Upper lobe of right lung (tissue), 1 donor: Measurements from ENCODE around the gene PRDM15. TPM values are rescaled to one million over a fixed set of nuclear protein-coding genes. Genes with fewer than 3 reads are reported as not detected.

ENCODE experiments used
- ATAC-seq: fragments of 200-7000 bp; cut with Tn5 transposase; one replicate; pipeline ENCODE4 v1.9.1; 2020; ENCODE audit warnings: mild to moderate bottlenecking, moderate library complexity
- DNase-seq: peaks from one replicate; pipeline ENCODE4 v3.0.0-alpha.2; 2020
- H3K27ac ChIP-seq: fragments of 200-600 bp; one replicate; pipeline ENCODE4 v1.8.0; 2022
- H3K27me3 ChIP-seq: fragments of 200-600 bp; one replicate; pipeline ENCODE4 v1.8.0; 2022; ENCODE audit warnings: mild to moderate bottlenecking
- H3K36me3 ChIP-seq: fragments of 200-600 bp; one replicate; pipeline ENCODE4 v1.8.0; 2022
- H3K4me1 ChIP-seq: fragments of 200-600 bp; one replicate; pipeline ENCODE4 v1.8.0; 2022
- H3K4me3 ChIP-seq: fragments of 200-600 bp; one replicate; pipeline ENCODE4 v1.8.0; 2022; ENCODE audit warnings: mild to moderate bottlenecking
- H3K9me3 ChIP-seq: fragments of 200-600 bp; one replicate; pipeline ENCODE4 v1.8.0; 2022
- CTCF ChIP-seq: fragments of 200-600 bp; IDR thresholded peaks from one replicate; pipeline ENCODE4 v1.8.0; 2022; ENCODE audit warnings: antibody characterized with exemption
- intact Hi-C: fragments of 100-400 bp; cut with DNase I; formaldehyde crosslinking; loops from one replicate; pipeline ENCODE4 v1.11.0; 2022
- total RNA-seq: library from RNA; stranded (reverse); fragmentation: NEBNext Ultra II Directional; extraction: Animal tissue kit (Norgen Biotek cat#: 25700); gene quantifications from one replicate; pipeline ENCODE4 v1.2.1, GENCODE V29; 2021
- donor health status: DM: no; HTN: yes; CAD: no; lungs with severe emphysema.

The PRDM15 gene
- total RNA-seq, 1 donor from 2014 or later, result 7.4 TPM

GRCh38 chr21:41783476-41784180 is 95.5 kb downstream of the PRDM15 start:
- H3K36me3 ChIP-seq, result no peaks in the 10 kb centered on the region
- H3K4me3 ChIP-seq, result no peak overlapping the region
- H3K27me3 ChIP-seq, result peaks cover 55% of the 10 kb centered on the region
- ATAC-seq (peak; percentile 9), DNase-seq (no peak)
- intact Hi-C loops, result no loop called here
- no peak overlapping the region for H3K27ac ChIP-seq
- no peak for TF ChIP-seq CTCF
- no peaks in the 10 kb centered on the region for H3K4me1 ChIP-seq
- no peaks in the 10 kb centered on the region for H3K9me3 ChIP-seq

GRCh38 chr21:41781050-41781410 is 98.1 kb downstream of the PRDM15 start:
- Histone ChIP-seq H3K27ac (no peak overlapping the region), H3K4me1 (no peaks in the 10 kb centered on the region), H3K4me3 (no peak overlapping the region), H3K9me3 (no peaks in the 10 kb centered on the region), H3K36me3 (no peaks in the 10 kb centered on the region), H3K27me3 (peaks cover 51% of the 10 kb centered on the region)
- intact Hi-C loops, result no loop called here
- no peak for TF ChIP-seq CTCF
- DNase-seq, result no peak
- ATAC-seq, result no peak

GRCh38 chr21:41780337-41781049 is 98.7 kb downstream of the PRDM15 start:
- Histone ChIP-seq H3K27me3 (peaks cover 50% of the 10 kb centered on the region), H3K4me3 (no peak overlapping the region), H3K4me1 (no peaks in the 10 kb centered on the region), H3K9me3 (no peaks in the 10 kb centered on the region), H3K36me3 (no peaks in the 10 kb centered on the region), H3K27ac (no peak overlapping the region)
- ATAC-seq (no peak), DNase-seq (no peak)
- intact Hi-C loops, result no loop called here
- TF ChIP-seq CTCF, result no peak

- H3K27me3 ChIP-seq, result peaks cover 43% of the 10 kb centered on the region
- DNase-seq (no peak), ATAC-seq (no peak)
- H3K9me3 ChIP-seq, result no peaks in the 10 kb centered on the region
- intact Hi-C loops, result loop anchor here (5.0 kb wide), 1 partner anchor 167 kb away; no protein-coding TSS in a partner anchor
- no peak overlapping the region for H3K4me3 ChIP-seq
- H3K36me3 ChIP-seq, result no peaks in the 10 kb centered on the region
- no peak for TF ChIP-seq CTCF
- no peak overlapping the region for H3K27ac ChIP-seq
- H3K4me1 ChIP-seq, result no peaks in the 10 kb centered on the region
These were observed 99.5 kb downstream of the PRDM15 start for GRCh38 chr21:41779659-41780058.

GRCh38 chr21:41778930-41779600 is 100.1 kb downstream of the PRDM15 start:
- intact Hi-C loops, result loop anchor here (5.0 kb wide), 1 partner anchor 167 kb away; no protein-coding TSS in a partner anchor
- peak; percentile 65 for ATAC-seq
- DNase-seq, result peak; percentile 22

More at GRCh38 chr21:41778930-41779600, 100.1 kb downstream of the PRDM15 start:
- no peak for TF ChIP-seq CTCF
- Histone ChIP-seq H3K27ac (no peak overlapping the region), H3K27me3 (peaks cover 37% of the 10 kb centered on the region), H3K36me3 (no peaks in the 10 kb centered on the region), H3K9me3 (no peaks in the 10 kb centered on the region), H3K4me3 (no peak overlapping the region), H3K4me1 (no peaks in the 10 kb centered on the region)
